HG02763 (cell line): ENCODE data around the gene TIAM2.
A peak's percentile ranks its signal among the peaks of the same experiment; 100 is the strongest.
"Not testable (repeated sequence)": the region's sequence is repeated elsewhere in the genome, so short reads cannot be mapped to it uniquely, and the experiment has no call there.

Experiments
- ATAC-seq: cut with Tn5 transposase; IDR thresholded peaks from one replicate; pipeline ENCODE4 v1.9.1; 2021; ENCODE audit warnings: mild to moderate bottlenecking, moderate library complexity; ENCODE audit not compliant: unreplicated experiment

The TIAM2 gene

DNA sequence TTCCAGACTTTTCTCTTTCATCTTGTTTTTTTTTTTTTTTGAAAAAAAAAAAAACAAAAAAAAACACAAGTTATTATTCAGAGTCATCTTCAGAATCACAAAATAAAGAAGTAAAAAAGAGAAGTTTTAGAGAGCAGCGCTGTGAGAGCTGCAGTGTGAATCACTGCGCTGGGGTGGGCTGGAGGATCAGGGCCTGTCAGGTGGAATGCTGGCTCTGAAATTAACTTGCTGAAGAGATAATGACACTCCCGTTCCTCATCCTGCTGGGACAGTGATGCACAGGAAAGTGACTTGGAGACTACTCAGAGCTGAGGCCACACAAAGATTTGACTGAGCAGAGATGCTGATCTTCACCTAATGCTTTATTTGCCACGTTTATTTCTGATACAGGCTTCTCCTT lies 226.0 kb downstream of the TIAM2 start:
- no peak for ATAC-seq

DNA sequence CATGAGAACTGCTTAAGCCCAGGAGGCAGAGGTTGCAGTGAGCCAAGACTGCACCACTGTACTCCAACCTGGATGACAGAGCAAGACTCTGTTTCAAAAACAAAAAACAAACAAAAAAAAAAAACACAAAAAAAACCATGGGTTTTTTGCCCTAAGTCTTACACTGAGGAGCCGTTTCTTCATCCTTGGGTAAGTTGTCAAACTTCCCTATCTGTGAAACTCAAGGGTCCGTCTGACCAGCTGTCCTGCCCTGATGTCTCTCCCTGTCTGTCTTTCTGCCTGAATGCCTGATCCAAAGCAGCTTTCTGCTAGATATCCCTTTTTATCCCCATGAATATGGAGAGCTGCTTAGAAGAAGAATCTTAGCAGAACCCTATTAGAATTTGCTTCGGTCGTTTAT lies 227.4 kb downstream of the TIAM2 start:
- no peak for ATAC-seq

DNA sequence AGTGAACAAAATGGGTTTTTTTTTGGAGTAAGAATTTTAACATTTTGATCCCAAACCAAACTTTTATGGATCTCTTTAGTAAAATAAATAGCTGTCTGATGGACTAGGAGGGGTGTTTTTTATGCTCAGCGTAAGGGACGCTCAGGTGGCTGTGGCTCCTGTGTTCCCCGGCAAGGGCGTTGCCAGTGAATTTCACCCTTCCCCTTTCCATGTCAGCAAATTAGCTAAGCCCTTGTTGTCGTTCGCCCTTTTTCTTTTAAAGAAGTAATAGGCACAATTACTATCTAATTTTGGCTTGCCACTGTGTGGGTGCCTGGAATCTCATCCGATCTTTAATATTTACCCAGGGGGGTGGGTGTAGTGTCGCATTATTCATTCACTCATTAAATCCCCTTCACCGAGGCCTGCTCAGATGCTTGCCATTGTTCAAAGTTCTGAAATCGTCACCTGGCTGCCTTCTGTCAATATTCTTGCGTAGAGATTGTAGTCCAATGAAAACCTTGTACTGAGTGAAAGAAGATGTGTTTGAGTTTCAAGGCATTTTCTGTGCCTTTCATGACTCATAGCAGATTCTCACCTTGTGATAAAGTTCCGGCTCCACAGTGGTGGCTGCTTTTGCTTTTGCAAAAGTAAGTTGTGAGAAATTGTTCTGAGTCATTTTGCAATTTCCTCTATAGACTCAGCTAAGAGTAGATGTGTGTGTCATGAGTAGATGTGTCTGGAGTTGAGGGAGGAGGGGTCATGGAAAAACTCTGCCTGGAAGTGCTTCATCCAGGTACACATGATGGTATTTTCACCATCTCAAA lies 228.7 kb downstream of the TIAM2 start:
- ATAC-seq: peak; percentile 94

DNA sequence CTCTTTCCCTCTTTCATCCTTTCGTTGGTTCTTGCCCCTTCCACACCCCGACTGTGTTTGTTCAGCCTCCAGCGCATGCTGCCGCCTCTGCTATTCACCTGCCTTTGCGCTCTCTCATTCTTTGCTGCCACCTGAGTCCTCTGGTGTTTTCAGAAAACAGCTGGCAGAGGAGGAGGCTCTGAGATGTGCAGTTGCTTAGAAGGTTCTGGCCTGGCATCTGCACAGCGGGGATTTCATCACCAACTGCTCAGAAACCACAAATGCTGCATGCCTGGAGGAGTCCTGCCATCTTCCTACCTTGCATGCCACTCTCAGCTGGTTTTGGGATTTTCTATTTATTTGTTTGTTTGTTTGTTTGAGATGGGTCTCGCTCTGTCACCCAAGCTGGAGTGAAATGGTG lies 229.5 kb downstream of the TIAM2 start:
- ATAC-seq: no peak

DNA sequence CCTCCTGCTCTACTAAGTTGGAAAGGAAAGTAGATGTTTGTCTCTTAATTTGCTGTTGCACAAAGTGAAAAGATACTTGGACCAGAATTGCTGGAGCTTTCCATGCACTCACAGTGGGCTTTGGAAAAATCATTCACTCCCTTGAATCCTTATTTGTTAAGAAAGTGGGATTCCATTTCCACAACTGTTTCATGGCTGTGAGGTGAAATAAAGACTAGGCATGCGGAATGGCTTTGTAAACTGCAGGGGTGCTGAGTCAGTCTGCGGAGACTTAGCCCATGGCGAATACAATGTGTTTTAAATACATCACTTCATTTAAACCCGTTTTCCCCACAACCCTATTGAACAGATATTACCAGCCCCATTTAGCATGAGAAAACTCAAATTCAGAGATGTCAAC lies 231.9 kb downstream of the TIAM2 start:
- ATAC-seq: no peak

GRCh38 chr6:155228546-155229166 lies 233.5 kb downstream of the TIAM2 start:
- ATAC-seq: no peak

DNA sequence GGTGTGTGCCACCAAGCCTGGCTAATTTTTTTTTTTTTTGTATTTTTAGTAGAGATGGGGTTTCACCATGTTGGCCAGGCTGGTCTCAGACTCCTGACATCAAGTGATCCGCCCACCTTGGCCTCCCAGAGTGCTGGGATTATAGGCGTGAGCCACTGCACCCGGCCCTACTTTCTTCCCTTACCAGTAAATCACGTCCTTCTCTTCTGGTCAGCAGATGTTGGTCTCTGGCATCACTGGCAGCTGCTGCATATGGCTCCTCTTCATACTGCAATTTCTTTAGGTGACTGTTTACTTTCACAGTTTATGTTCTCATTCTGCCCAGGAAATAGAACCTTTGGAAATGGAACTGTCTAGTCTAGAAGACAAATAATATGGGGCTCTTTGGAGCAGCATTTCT lies 235.9 kb downstream of the TIAM2 start:
- ATAC-seq: not testable (repeated sequence)

- no peak for ATAC-seq
Observed at GRCh38 chr6:155232848-155233247, 237.7 kb downstream of the TIAM2 start.

DNA sequence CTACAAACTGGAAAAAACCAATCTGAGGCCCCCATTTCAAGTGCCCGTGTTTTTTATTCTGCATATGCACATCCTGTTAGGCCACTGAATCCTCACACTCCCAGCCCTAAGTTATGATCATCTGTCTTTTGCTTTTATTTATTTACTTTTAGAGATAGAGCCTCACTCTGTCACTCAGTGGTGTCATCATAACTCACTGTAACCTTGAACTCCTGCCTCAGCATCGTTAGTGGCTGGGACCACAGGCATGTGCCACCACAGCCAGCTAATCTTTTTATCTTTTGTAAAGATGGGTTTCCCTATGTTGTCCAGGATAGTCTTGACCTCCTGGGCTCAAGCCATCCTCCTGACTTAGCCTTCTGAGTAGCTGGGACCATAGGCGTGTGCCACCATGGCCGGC lies 239.1 kb downstream of the TIAM2 start:
- no peak for ATAC-seq

- no peak for ATAC-seq
Observed at GRCh38 chr6:155234687-155235086, 239.6 kb downstream of the TIAM2 start.

DNA sequence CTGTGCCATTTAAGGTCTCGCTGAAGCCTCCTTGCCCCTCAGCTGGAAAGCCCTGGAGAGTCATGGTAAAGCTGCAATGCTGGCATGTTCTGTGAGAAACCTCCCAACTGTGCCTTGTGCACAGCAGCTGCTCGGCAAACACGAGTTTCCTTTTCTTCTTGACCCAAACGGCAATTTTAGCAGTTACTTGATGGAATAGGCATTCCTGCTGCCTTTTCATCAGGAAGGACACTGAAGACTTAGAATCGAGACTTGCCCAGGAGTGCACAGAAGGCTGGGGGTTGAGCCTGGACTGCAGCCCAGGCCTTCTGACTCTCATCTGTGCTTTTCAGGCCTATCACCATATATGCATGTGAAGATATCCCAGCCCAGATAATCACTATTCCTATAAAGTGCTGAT lies 240.0 kb downstream of the TIAM2 start:
- no peak for ATAC-seq

DNA sequence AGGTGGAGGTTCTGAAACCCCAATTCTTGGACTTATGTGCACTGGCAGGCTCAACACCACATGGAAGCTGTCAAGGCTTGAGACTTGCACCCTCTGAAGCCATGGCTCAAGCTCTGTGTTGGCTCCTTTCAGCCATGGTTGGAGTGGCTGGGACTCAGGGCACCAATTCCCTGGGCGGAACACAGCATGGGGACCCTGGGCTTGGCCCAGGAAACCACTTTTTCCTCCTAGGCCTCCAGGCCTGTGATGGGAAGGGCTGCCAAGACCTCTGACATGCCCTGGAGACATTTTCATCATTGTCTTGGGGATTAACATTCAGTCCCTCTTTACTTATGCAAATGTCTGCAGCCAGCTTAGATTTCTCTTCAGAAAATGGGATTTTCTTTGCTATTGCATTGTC lies 242.5 kb downstream of the TIAM2 start:
- no peak for ATAC-seq

DNA sequence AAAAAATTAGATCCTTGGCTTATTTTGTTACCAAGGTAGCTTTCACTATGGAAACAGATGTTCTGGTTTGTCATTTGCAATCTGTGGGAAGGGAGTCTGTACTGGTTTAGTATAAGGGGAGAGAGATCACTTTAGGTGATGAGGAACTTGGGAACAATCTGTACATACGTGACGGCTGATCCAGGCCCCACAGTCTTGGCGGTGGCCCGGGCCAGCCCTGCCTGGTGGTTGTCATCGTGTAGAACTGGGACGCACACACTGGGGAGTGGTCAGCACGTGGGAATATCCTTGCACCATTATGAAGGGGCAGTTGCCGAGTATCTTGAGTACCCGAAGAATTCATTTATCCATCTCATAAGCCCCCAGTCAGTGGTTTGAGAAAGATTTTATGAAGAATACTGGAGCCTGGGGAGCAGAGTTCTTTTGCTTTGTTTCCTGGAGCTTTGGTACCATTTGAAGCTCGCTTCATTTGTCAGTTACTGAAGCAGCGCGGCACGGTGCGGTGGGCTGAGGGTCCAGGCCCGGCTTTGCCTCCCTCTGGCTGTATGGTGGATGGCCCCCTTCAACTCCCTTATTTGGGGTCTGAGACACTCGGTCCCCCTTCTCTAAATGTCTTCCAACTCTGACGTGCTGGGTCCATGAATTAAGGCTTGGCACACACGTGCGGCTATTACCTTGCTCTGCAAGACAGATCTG lies 245.9 kb downstream of the TIAM2 start:
- no peak for ATAC-seq

DNA sequence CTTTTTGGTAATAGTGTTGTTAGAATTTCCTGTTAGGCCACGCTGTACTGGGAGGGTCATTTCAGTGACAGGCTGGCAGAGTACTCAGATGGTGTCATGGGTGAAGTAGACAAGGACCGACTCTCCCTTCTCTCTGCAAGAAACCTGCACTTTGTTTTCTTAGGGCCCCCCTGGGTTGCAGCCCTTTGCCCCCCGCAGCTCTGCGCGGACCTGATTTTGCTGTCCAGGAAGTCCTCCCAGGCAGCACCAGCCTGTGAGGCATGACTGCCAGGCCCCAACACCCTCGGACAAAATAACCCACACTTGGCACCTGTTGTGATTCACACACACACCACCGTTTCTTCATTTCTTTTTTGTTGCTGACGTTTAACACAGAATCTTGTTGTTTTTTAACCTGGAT lies 246.9 kb downstream of the TIAM2 start:
- ATAC-seq: no peak

GRCh38 chr6:155244434-155244833 lies 249.3 kb downstream of the TIAM2 start:
- ATAC-seq: no peak

GRCh38 chr6:155245193-155245592 lies 250.1 kb downstream of the TIAM2 start:
- no peak for ATAC-seq

- ATAC-seq: no peak
Observed at GRCh38 chr6:155245831-155246230, 250.7 kb downstream of the TIAM2 start.

GRCh38 chr6:155246825-155247224 lies 251.7 kb downstream of the TIAM2 start:
- ATAC-seq: no peak

GRCh38 chr6:155247618-155248007 lies 252.5 kb downstream of the TIAM2 start:
- ATAC-seq: no peak

DNA sequence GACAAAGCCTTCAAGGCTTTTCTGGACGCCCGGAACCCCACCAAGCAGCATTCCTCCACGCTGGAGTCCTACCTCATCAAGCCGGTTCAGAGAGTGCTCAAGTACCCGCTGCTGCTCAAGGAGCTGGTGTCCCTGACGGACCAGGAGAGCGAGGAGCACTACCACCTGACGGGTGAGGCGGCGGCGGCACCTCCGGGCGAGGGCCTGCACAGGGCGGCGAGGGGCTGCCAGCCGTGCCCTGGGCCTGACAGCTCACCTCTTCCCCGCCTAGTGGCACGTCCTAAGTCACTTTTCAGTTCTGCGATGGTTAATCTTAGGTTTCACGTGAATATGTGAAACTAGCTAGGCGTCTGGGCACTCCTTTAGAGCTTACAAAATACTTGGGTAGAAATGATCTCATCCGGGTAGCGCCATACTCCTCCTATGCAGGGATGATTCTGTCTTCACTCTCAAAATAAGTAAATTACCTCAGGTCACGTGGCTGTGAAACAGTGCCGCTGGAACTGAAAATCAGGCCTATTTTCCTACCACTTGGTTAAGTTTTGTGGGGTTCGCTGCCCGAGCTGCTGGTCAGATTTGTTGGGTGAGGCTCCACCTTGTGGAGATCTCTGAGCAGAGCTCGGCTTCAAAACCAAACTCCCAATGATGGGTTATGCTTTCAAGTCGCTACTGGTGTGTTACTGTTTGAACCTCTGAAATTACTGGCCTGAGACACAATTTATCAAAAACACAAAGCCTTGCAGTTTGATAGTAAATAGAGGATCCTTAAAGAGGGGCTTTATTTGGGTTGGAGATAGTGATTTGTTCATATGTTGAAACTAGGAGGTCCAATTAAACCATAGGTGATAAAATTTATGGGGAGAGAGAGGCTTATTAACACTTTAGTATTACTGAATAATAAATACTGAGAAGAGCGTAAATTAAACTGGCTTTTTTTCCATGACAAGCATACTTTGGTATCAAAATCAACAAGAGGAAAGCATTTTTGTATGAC lies 253.2 kb downstream of the TIAM2 start:
- ATAC-seq: peak; percentile 51
